Keratinocyte (primary cell): ENCODE data around the gene STRIP1. TPM values are rescaled to one million over a fixed set of nuclear protein-coding genes. Genes with fewer than 3 reads are reported as not detected.
A peak's percentile ranks its signal among the peaks of the same experiment; 100 is the strongest.

ENCODE experiments used
- DNase-seq: peaks from one replicate; pipeline ENCODE4 v3.0.0-alpha.2; 2011; ENCODE audit warnings: low read depth, missing footprints, low spot score
- FAIRE-seq: peaks from 2 replicates; lab custom pipeline; 2011; peaks lifted over from hg19 to GRCh38; lab: Jason Lieb, UNC
- H2AFZ ChIP-seq: 2 replicates; pipeline ENCODE4 v1.6.0; 2012; ENCODE audit warnings: low read length, control low read depth, inconsistent platforms; ENCODE audit not compliant: control insufficient read depth
- H3K27ac ChIP-seq: 2 replicates; pipeline ENCODE4 v1.5.1; 2011; ENCODE audit warnings: low read length; ENCODE audit not compliant: control insufficient read depth, insufficient read depth
- H3K27me3 ChIP-seq: 3 replicates; pipeline ENCODE4 v1.6.0; 2011; ENCODE audit warnings: low read length; ENCODE audit not compliant: control insufficient read depth, insufficient read depth; ENCODE audit errors: extremely low read depth
- H3K36me3 ChIP-seq, 2 experiments: 2 replicates in 1 of 2; 3 replicates in 1 of 2; pipeline ENCODE4 v1.5.1; 2011; ENCODE audit warnings: low read length in 2 of 2, mild to moderate bottlenecking in 1 of 2; ENCODE audit not compliant: control insufficient read depth in 2 of 2, insufficient read depth in 2 of 2; ENCODE audit errors: extremely low read depth in 1 of 2
- H3K4me1 ChIP-seq: 3 replicates; pipeline ENCODE4 v1.5.1; 2011; ENCODE audit warnings: low read length; ENCODE audit not compliant: control insufficient read depth, insufficient read depth; ENCODE audit errors: extremely low read depth
- H3K4me2 ChIP-seq: 3 replicates; pipeline ENCODE4 v1.6.0; 2011; ENCODE audit warnings: low read depth, low read length; ENCODE audit not compliant: control insufficient read depth, insufficient read depth; ENCODE audit errors: extremely low read depth
- H3K4me3 ChIP-seq, 3 experiments: fragments of 200-600 bp in 1 of 3; sonication (generic) in 1 of 3; 2 replicates in 2 of 3; 3 replicates in 1 of 3; pipeline ENCODE4 v1.5.1; 2011 to 2016; ENCODE audit warnings: low read length in 3 of 3, mild to moderate bottlenecking in 3 of 3, control low read depth in 2 of 3, inconsistent platforms in 1 of 3, low read depth in 1 of 3, mixed read lengths in 1 of 3, mixed run types in 1 of 3, moderate library complexity in 1 of 3; ENCODE audit not compliant: control insufficient read depth in 2 of 3, insufficient read depth in 2 of 3; ENCODE audit errors: extremely low read depth in 1 of 3
- H3K79me2 ChIP-seq: 2 replicates; pipeline ENCODE4 v1.6.0; 2012; ENCODE audit warnings: low read length; ENCODE audit not compliant: control insufficient read depth, insufficient read depth
- H3K9ac ChIP-seq: 3 replicates; pipeline ENCODE4 v1.6.0; 2011; ENCODE audit warnings: low read length; ENCODE audit not compliant: control insufficient read depth, insufficient read depth; ENCODE audit errors: extremely low read depth
- H3K9me1 ChIP-seq: 3 replicates; pipeline ENCODE4 v1.6.0; 2011; ENCODE audit warnings: low read length; ENCODE audit not compliant: control insufficient read depth, insufficient read depth; ENCODE audit errors: extremely low read depth
- H3K9me3 ChIP-seq: 2 replicates; pipeline ENCODE4 v1.5.1; 2012; ENCODE audit warnings: low read depth, low read length; ENCODE audit not compliant: control insufficient read depth
- H4K20me1 ChIP-seq: 3 replicates; pipeline ENCODE4 v1.6.0; 2011; ENCODE audit warnings: low read length; ENCODE audit not compliant: control insufficient read depth, insufficient read depth; ENCODE audit errors: extremely low read depth
- EZH2 ChIP-seq: IDR thresholded peaks from one replicate; pipeline ENCODE4 v1.6.1; 2012; ENCODE audit warnings: inconsistent platforms, mild to moderate bottlenecking, low read length, moderate library complexity
- dilution Hi-C: fragments of 300-500 bp; cut with MboI; formaldehyde crosslinking; loops from one replicate; pipeline ENCODE4 v1.7.0; 2020; ENCODE audit warnings: low sequenced_read_pairs; ENCODE audit not compliant: extremely low pct_ligation_motif_present
- polyA plus RNA-seq, 5 experiments: library from polyadenylated mRNA; depleted of rRNA in 3 of 5; stranded (reverse) in 3 of 5; stranded (forward) in 1 of 5; unstranded in 1 of 5; fragments of >200 nt; gene quantifications; 1 replicate in 1 of 5; 2 replicates in 3 of 5; 3 replicates in 1 of 5; pipeline versions ENCODE4 v1.2.1 to v1.2.3, GENCODE V29; 2011 to 2012; ENCODE audit warnings: missing spikeins in 2 of 5, low read depth in 1 of 5, low replicate concordance in 1 of 5
- TF ChIP-seq, protein P1 (sequence below), 3 experiments: IDR thresholded peaks in 1 of 3; conservative IDR thresholded peaks in 1 of 3; optimal IDR thresholded peaks in 1 of 3; 2 replicates in 2 of 3; 3 replicates in 1 of 3; pipeline versions ENCODE3 to v1.5.1; 2011; ENCODE audit warnings: low read length in 3 of 3, mild to moderate bottlenecking in 3 of 3, moderate library complexity in 2 of 3, control low read depth in 1 of 3, inconsistent platforms in 1 of 3; ENCODE audit not compliant: insufficient read depth in 2 of 3; ENCODE audit errors: extremely low read depth in 1 of 3

Gene STRIP1
- polyA plus RNA-seq, 1 donor (not counting 4 experiments of a cell fraction or from before 2014, with no cell fraction given) = 24.6 TPM

DNA sequence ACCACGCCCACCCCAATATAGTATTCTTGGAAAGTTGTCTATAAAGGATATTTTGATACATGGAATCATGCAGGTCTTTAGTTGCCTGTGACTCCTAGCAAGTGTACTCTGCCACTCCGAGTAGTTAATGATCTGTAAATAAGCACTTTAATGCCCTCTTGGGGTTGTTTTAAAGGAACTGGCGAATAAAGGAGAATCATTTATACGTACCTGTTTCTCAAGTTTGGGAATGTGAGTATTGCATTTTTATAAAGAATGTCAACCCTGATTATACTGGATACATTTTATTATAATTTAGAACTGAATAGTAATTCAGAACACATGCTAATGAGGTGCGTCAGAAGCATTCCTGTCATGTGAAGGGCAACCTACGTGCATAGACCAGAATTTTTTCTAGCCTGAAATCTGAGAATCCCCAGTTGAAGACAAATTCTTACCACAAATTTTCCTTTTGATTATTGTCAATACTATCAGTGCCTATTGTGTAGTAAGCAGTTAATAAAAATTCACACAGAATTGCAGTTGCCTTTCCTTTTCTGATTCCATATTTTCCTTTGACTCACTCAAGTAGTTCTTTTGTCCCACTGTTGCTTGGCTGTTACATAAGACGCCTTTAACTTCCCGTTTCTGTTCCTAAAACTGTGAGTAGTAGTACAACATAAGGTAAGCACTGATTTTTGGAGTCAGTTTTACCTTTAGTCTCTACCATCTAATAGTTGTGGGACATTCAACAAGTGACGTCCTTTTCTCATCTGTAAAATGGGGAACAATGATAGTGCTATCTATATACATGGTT is 44.7 kb upstream of the STRIP1 start:
- dilution Hi-C loops = no loop called here
- DNase-seq = no peak
- H3K9me3 ChIP-seq = no peaks in the 10 kb centered on the region
- FAIRE-seq = no peak
- H3K36me3 ChIP-seq = no peaks in the 10 kb centered on the region
- H3K27ac ChIP-seq = peak overlapping the region; percentile 87
- peak overlapping the region in 2 of 3 experiments; percentile 24 to 36 for H3K4me3 ChIP-seq
- TF ChIP-seq, protein P1, sequence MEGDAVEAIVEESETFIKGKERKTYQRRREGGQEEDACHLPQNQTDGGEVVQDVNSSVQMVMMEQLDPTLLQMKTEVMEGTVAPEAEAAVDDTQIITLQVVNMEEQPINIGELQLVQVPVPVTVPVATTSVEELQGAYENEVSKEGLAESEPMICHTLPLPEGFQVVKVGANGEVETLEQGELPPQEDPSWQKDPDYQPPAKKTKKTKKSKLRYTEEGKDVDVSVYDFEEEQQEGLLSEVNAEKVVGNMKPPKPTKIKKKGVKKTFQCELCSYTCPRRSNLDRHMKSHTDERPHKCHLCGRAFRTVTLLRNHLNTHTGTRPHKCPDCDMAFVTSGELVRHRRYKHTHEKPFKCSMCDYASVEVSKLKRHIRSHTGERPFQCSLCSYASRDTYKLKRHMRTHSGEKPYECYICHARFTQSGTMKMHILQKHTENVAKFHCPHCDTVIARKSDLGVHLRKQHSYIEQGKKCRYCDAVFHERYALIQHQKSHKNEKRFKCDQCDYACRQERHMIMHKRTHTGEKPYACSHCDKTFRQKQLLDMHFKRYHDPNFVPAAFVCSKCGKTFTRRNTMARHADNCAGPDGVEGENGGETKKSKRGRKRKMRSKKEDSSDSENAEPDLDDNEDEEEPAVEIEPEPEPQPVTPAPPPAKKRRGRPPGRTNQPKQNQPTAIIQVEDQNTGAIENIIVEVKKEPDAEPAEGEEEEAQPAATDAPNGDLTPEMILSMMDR (optimal IDR thresholded peaks at IDR 0.05 in 1 of 3, IDR thresholded peaks at IDR 0.05 in 1 of 3, conservative IDR thresholded peaks at IDR 0.05 in 1 of 3; ENCODE audit: extremely low read depth in 1 of 3, insufficient read depth in 2 of 3, low read length in 3 of 3) = no peak
- TF ChIP-seq EZH2 = no peak
- peaks cover 42% of the 10 kb centered on the region for H3K4me1 ChIP-seq
- H2AFZ ChIP-seq = no peak overlapping the region
- H3K27me3 ChIP-seq = no peaks in the 10 kb centered on the region
- H3K79me2 ChIP-seq = peaks cover 64% of the 10 kb centered on the region
- peaks cover 2% of the 10 kb centered on the region for H4K20me1 ChIP-seq
- H3K4me2 ChIP-seq = peak overlapping the region; percentile 76
- H3K9ac ChIP-seq = peak overlapping the region; percentile 63
- peaks cover 3% of the 10 kb centered on the region for H3K9me1 ChIP-seq

DNA sequence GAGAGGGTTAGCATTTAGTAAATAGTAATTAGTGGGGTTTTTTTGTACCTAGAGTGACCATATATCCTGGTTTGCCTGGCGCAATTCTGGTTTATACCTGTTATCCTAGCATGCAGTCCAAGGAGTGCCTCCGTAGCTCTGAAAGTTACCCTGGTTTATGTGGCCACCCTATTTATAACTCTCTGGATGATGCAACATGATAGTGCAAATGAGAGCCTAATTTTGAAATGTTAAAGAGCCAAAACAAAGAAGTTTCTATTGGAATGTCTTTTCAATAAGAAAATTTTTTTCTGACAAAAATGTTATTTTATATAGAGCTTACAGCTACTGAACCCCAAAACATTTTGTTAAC is 44.1 kb upstream of the STRIP1 start:
- Histone ChIP-seq H3K79me2 (peaks cover 65% of the 10 kb centered on the region), H3K27me3 (no peaks in the 10 kb centered on the region), H3K36me3 (peaks cover 0 to 3% of the 10 kb centered on the region in 2 experiments), H3K9me3 (no peaks in the 10 kb centered on the region), H3K4me2 (peak overlapping the region; percentile 76), H3K9ac (peak overlapping the region; percentile 63), H3K9me1 (peaks cover 3% of the 10 kb centered on the region), H2AFZ (no peak overlapping the region), H4K20me1 (peaks cover 2% of the 10 kb centered on the region), H3K4me1 (peaks cover 42% of the 10 kb centered on the region), H3K27ac (peak overlapping the region; percentile 87), H3K4me3 (peak overlapping the region in 1 of 3 experiments; percentile 10)
- FAIRE-seq (no peak), DNase-seq (no peak)
- dilution Hi-C loops = no loop called here
- TF ChIP-seq, protein P1 (optimal IDR thresholded peaks at IDR 0.05 in 1 of 3, IDR thresholded peaks at IDR 0.05 in 1 of 3, conservative IDR thresholded peaks at IDR 0.05 in 1 of 3; ENCODE audit: extremely low read depth in 1 of 3, insufficient read depth in 2 of 3, low read length in 3 of 3) = no peak
- TF ChIP-seq EZH2 = no peak
